ENCODE results near the gene SIGLEC1.

DNA sequence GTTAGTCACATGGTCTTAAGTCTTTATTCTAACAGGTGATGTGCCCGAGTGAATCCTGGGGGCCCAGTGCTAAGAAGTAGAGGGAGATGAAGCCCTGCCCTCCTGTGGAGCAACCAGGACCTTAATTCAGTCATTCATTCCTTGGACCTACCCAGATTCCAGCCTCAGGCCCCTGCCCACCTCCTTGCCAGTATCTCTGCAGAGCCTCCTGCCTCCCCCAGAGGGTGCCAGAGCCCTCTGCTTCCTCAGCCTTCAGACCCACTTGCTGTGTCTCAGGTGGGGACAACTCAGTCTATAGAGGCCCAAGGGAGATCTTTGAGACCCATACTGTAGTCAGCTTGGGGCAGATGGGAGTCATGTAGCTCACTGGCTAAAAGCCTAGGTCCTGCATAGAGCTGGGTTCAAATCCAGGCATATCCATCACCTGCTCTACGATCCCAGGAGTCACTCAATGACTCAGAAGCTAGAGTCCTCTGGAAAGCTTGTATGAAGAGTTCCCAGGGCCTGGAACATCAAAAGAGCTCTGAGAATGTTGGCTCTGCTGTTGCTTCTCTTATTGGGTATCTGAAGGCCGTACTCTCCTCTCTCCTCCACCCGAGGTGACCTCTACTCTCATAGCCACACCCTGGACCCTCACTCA is 3.9 kb upstream of the SIGLEC1 start:
- TF ChIP-seq, protein P1, sequence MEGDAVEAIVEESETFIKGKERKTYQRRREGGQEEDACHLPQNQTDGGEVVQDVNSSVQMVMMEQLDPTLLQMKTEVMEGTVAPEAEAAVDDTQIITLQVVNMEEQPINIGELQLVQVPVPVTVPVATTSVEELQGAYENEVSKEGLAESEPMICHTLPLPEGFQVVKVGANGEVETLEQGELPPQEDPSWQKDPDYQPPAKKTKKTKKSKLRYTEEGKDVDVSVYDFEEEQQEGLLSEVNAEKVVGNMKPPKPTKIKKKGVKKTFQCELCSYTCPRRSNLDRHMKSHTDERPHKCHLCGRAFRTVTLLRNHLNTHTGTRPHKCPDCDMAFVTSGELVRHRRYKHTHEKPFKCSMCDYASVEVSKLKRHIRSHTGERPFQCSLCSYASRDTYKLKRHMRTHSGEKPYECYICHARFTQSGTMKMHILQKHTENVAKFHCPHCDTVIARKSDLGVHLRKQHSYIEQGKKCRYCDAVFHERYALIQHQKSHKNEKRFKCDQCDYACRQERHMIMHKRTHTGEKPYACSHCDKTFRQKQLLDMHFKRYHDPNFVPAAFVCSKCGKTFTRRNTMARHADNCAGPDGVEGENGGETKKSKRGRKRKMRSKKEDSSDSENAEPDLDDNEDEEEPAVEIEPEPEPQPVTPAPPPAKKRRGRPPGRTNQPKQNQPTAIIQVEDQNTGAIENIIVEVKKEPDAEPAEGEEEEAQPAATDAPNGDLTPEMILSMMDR (IDR thresholded peaks at IDR 0.05): peak; percentile 36 to 63 (median 53)
- TF ChIP-seq POLR2A (IDR thresholded peaks at IDR 0.05) (no peak), EP300 (IDR thresholded peaks at IDR 0.05) (no peak)
